Measurements from ENCODE around the gene PDE11A. TPM values are rescaled to one million over a fixed set of nuclear protein-coding genes. Genes with fewer than 3 reads are reported as not detected.

Gene PDE11A
- total RNA-seq, 1 donor from 2014 or later = 0.27 TPM

DNA sequence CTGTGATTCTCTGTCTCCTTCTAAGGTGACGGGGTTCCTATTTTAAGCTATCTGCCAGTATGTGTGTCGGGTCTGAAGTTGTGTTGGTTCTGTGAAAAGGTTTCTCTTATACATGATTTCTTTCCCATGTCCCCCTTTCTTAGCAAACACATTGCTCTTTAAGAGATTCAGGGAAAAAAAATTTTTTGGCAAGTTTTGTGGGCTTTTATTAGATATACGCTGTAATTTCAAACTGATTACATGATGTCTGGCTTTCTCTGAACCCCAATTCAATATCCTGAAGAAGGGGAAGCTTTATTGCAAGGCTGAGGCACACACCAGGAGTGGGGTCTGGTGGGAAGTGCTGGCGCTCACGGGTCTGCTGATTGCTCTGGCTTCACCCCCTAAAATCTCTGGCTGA lies 469.4 kb downstream of the PDE11A start:
- TF ChIP-seq, protein P1, sequence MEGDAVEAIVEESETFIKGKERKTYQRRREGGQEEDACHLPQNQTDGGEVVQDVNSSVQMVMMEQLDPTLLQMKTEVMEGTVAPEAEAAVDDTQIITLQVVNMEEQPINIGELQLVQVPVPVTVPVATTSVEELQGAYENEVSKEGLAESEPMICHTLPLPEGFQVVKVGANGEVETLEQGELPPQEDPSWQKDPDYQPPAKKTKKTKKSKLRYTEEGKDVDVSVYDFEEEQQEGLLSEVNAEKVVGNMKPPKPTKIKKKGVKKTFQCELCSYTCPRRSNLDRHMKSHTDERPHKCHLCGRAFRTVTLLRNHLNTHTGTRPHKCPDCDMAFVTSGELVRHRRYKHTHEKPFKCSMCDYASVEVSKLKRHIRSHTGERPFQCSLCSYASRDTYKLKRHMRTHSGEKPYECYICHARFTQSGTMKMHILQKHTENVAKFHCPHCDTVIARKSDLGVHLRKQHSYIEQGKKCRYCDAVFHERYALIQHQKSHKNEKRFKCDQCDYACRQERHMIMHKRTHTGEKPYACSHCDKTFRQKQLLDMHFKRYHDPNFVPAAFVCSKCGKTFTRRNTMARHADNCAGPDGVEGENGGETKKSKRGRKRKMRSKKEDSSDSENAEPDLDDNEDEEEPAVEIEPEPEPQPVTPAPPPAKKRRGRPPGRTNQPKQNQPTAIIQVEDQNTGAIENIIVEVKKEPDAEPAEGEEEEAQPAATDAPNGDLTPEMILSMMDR (IDR thresholded peaks at IDR 0.05; ENCODE audit: partially characterized antibody, unreplicated experiment) = no peak
- H3K4me1 Mint-ChIP-seq (ENCODE audit: low read depth, unreplicated experiment) = peaks cover 38% of the 10 kb centered on the region
- H3K9me3 Mint-ChIP-seq (ENCODE audit: unreplicated experiment) = peaks cover 4% of the 10 kb centered on the region
- no peak overlapping the region for H3K4me3 Mint-ChIP-seq (ENCODE audit: unreplicated experiment)
- DNase-seq = no peak
- H3K36me3 Mint-ChIP-seq (ENCODE audit: unreplicated experiment) = peaks cover 5% of the 10 kb centered on the region
- H3K27me3 Mint-ChIP-seq (ENCODE audit: unreplicated experiment) = peaks cover 3% of the 10 kb centered on the region
- H3K27ac Mint-ChIP-seq (ENCODE audit: unreplicated experiment) = peak overlapping the region; percentile 19

DNA sequence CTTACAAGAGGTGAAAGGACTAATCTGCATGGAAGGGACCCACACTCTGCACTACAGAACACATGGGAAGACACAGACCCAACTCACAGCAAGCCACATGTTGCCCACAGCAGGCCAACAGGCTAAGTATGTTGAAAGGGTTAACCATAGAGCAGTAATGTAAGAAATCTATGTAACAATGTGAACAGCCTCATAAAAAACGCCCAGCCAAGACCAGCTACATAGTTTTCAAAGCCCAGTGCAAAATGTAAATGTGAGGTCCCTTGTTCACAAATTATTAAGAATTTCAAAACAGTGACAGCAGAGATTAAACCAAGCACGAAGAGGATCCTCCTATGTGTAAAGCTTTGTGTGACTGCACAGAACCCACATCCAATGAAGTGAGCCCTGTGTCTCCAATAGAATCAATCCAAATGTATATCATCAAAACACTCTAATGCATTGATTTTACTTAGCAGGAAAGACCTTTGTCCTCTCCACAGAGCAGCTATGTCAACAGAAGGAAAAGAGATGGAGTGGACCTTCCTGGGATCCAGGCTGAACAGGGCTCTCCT lies 469.9 kb downstream of the PDE11A start:
- no peak for DNase-seq
- Mint-ChIP-seq H3K36me3 (ENCODE audit: unreplicated experiment) (peaks cover 3% of the 10 kb centered on the region), H3K4me1 (ENCODE audit: low read depth, unreplicated experiment) (peaks cover 43% of the 10 kb centered on the region), H3K9me3 (ENCODE audit: unreplicated experiment) (peaks cover 5% of the 10 kb centered on the region), H3K4me3 (ENCODE audit: unreplicated experiment) (no peak overlapping the region), H3K27ac (ENCODE audit: unreplicated experiment) (peak overlapping the region; percentile 19), H3K27me3 (ENCODE audit: unreplicated experiment) (peaks cover 3% of the 10 kb centered on the region)
- TF ChIP-seq, protein P1 (IDR thresholded peaks at IDR 0.05; ENCODE audit: partially characterized antibody, unreplicated experiment) = no peak

DNA sequence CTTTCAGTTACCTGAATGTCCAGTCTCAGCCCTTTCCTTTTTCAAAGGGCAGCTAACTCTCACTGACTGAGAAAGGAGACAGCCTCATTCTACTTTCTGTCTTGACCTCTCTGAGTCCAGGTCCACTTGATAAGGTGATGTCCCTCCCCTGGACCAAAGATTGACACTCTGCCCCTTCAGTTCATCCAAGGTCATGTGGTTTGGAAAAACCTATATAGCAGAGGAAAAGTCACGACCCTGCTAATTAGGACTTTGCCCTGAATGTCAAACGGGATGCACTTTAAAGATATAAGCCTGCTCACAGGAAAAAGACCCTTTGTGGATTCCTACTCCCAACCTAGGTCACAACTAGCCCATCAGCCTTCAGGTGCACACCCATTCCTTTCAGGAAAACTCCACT lies 471.7 kb downstream of the PDE11A start:
- no peak for DNase-seq
- Mint-ChIP-seq H3K4me3 (ENCODE audit: unreplicated experiment) (no peak overlapping the region), H3K9me3 (ENCODE audit: unreplicated experiment) (peaks cover 5% of the 10 kb centered on the region), H3K36me3 (ENCODE audit: unreplicated experiment) (no peaks in the 10 kb centered on the region), H3K27ac (ENCODE audit: unreplicated experiment) (no peak overlapping the region), H3K4me1 (ENCODE audit: low read depth, unreplicated experiment) (peaks cover 46% of the 10 kb centered on the region), H3K27me3 (ENCODE audit: unreplicated experiment) (peaks cover 3% of the 10 kb centered on the region)
- TF ChIP-seq, protein P1 (IDR thresholded peaks at IDR 0.05; ENCODE audit: partially characterized antibody, unreplicated experiment) = no peak

DNA sequence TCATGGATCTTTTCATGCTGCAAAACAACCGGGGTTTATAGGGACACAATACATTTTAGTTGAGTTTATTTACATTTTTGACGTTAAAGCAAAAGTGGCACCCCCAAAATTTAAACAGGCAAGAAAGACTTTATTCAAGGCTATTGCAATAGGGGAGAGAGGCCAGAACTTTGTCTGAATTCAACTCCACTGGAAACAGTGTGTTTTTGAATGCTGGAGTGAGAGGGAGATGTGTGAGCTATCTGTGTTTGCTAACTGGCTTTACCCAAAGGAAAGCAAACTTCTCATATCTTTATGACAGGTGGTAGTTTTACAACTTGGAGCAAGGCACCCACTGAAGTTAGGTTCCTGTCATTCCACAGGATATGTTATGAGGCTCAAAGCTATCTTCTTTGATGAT lies 472.6 kb downstream of the PDE11A start:
- Mint-ChIP-seq H3K27me3 (ENCODE audit: unreplicated experiment) (peaks cover 3% of the 10 kb centered on the region), H3K9me3 (ENCODE audit: unreplicated experiment) (peaks cover 5% of the 10 kb centered on the region), H3K4me1 (ENCODE audit: low read depth, unreplicated experiment) (peaks cover 40% of the 10 kb centered on the region), H3K36me3 (ENCODE audit: unreplicated experiment) (no peaks in the 10 kb centered on the region), H3K27ac (ENCODE audit: unreplicated experiment) (no peak overlapping the region), H3K4me3 (ENCODE audit: unreplicated experiment) (no peak overlapping the region)
- no peak for DNase-seq
- TF ChIP-seq, protein P1 (IDR thresholded peaks at IDR 0.05; ENCODE audit: partially characterized antibody, unreplicated experiment) = no peak

DNA sequence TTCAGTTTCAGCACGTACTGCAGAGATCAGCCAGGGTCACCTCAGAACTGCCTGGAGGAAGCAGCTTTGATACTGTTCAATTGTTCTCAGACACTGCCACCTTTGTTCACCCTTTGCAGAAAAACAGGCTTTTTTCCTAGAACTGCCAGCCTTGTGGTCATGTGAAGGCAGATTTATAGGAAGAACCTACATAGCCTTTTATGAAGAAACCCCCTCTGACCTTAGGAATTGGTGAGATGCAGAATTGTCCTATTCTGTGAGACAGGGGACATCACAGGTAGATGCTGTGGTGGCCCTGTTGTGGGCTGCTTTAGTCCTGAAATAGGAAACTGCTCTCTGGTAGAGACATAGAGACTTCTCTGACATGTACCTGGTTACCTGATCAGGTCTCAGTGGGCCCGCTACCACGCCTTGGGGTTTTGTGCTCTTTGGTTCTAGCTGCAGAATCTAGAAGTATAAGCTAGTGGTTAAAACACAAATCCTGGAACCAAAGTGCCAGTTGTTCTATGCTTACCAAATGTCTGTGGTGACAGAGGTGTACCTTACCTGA lies 473.4 kb downstream of the PDE11A start:
- H3K4me3 Mint-ChIP-seq (ENCODE audit: unreplicated experiment) = no peak overlapping the region
- TF ChIP-seq, protein P1 (IDR thresholded peaks at IDR 0.05; ENCODE audit: partially characterized antibody, unreplicated experiment) = no peak
- peaks cover 39% of the 10 kb centered on the region for H3K4me1 Mint-ChIP-seq (ENCODE audit: low read depth, unreplicated experiment)
- DNase-seq = no peak
- H3K27me3 Mint-ChIP-seq (ENCODE audit: unreplicated experiment) = peaks cover 3% of the 10 kb centered on the region
- H3K9me3 Mint-ChIP-seq (ENCODE audit: unreplicated experiment) = peaks cover 5% of the 10 kb centered on the region
- H3K36me3 Mint-ChIP-seq (ENCODE audit: unreplicated experiment) = no peaks in the 10 kb centered on the region
- H3K27ac Mint-ChIP-seq (ENCODE audit: unreplicated experiment) = peak overlapping the region; percentile 92
